Fibroblast of lung (primary cell): ENCODE measurements around the gene FTO. TPM values are rescaled to one million over a fixed set of nuclear protein-coding genes. Genes with fewer than 3 reads are reported as not detected.

Experiments used
- DNase-seq, 2 donors: peaks; one replicate each; pipeline versions ENCODE4 v3.0.0 to v3.0.0-alpha.2; 2010; ENCODE audit warnings: low read depth in 2 of 2
- H2AFZ ChIP-seq: 2 replicates; pipeline ENCODE4 v1.5.1; 2012; ENCODE audit warnings: low read length, control low read depth, inconsistent platforms
- H3K27ac ChIP-seq: 2 replicates; pipeline ENCODE4 v1.5.1; 2011; ENCODE audit warnings: low read length, control low read depth; ENCODE audit not compliant: insufficient read depth
- H3K27me3 ChIP-seq: 2 replicates; pipeline ENCODE4 v1.5.1; 2011; ENCODE audit warnings: mild to moderate bottlenecking, low read length; ENCODE audit not compliant: control insufficient read depth, insufficient read depth
- H3K36me3 ChIP-seq: 2 replicates; pipeline ENCODE4 v1.5.1; 2011; ENCODE audit warnings: low read length; ENCODE audit not compliant: control insufficient read depth, insufficient read depth
- H3K4me1 ChIP-seq: 2 replicates; pipeline ENCODE4 v1.5.1; 2011; ENCODE audit warnings: low read length; ENCODE audit not compliant: control insufficient read depth, insufficient read depth; ENCODE audit errors: extremely low read depth
- H3K4me2 ChIP-seq: 2 replicates; pipeline ENCODE4 v1.5.1; 2011; ENCODE audit warnings: low read length, control low read depth; ENCODE audit not compliant: insufficient read depth; ENCODE audit errors: extremely low read depth
- H3K4me3 ChIP-seq, 4 experiments: fragments of 200-600 bp in 1 of 4; sonication (generic) in 1 of 4; replicated peaks in 1 of 4; 2 replicates each; pipeline ENCODE4 v1.5.1; 2011 to 2016; ENCODE audit warnings: low read length in 4 of 4, low read depth in 3 of 4, mild to moderate bottlenecking in 3 of 4, control low read depth in 2 of 4, inconsistent platforms in 1 of 4, mixed read lengths in 1 of 4; ENCODE audit not compliant: insufficient read depth in 1 of 4; ENCODE audit errors: control extremely low read depth in 1 of 4
- H3K79me2 ChIP-seq: 2 replicates; pipeline ENCODE4 v1.5.1; 2012; ENCODE audit warnings: mild to moderate bottlenecking, low read length, inconsistent platforms; ENCODE audit not compliant: control insufficient read depth, insufficient read depth
- H3K9ac ChIP-seq: 2 replicates; pipeline ENCODE4 v1.5.1; 2011; ENCODE audit warnings: mild to moderate bottlenecking, low read length, control low read depth; ENCODE audit not compliant: insufficient read depth
- H3K9me3 ChIP-seq: 2 replicates; pipeline ENCODE4 v1.5.1; 2012; ENCODE audit warnings: low read depth, low read length; ENCODE audit not compliant: control insufficient read depth, insufficient read depth
- H4K20me1 ChIP-seq: 2 replicates; pipeline ENCODE4 v1.5.1; 2011; ENCODE audit warnings: low read length; ENCODE audit not compliant: control insufficient read depth, insufficient read depth; ENCODE audit errors: extremely low read depth
- CTCF ChIP-seq, 2 donors: IDR thresholded peaks in 1 of 2; conservative IDR thresholded peaks in 1 of 2; 1 replicate in 1 of 2; 2 replicates in 1 of 2; pipeline ENCODE4 v1.5.1; 2011 to 2012; ENCODE audit warnings: low read length in 2 of 2, control low read depth in 1 of 2, inconsistent platforms in 1 of 2, low read depth in 1 of 2, mild to moderate bottlenecking in 1 of 2
- EZH2 ChIP-seq: IDR thresholded peaks from 2 replicates; pipeline ENCODE4 v1.5.1; 2012; ENCODE audit warnings: low read length, control low read depth, mild to moderate bottlenecking; ENCODE audit errors: missing control alignments
- polyA plus RNA-seq, 2 donors: library from polyadenylated mRNA; depleted of rRNA in 1 of 2; stranded (reverse) in 1 of 2; unstranded in 1 of 2; fragments of >200 nt; gene quantifications; 2 replicates each; pipeline ENCODE4 v1.2.1, GENCODE V29; 2011 to 2012; ENCODE audit warnings: missing spikeins in 1 of 2
- total RNA-seq: library from RNA; depleted of rRNA; stranded (reverse); fragments of >200 nt; gene quantifications from 2 replicates; pipeline ENCODE4 v1.2.1, GENCODE V29; 2014

The FTO gene
- total and polyA plus RNA-seq, 2 donors (not counting 1 experiment from before 2014, with no cell fraction given), result 61.1 to 97.6 TPM

- Histone ChIP-seq H2AFZ (no peak overlapping the region), H3K27ac (no peak overlapping the region), H3K4me1 (peaks cover 4% of the 10 kb centered on the region), H3K79me2 (no peaks in the 10 kb centered on the region), H3K4me2 (no peak overlapping the region), H3K4me3 (no peak overlapping the region), H3K9ac (no peak overlapping the region), H3K9me3 (no peaks in the 10 kb centered on the region), H3K27me3 (no peaks in the 10 kb centered on the region), H3K36me3 (no peaks in the 10 kb centered on the region), H4K20me1 (no peaks in the 10 kb centered on the region)
- DNase-seq, result peak in 1 of 2 donors; percentile 28
- no peak for TF ChIP-seq EZH2
- TF ChIP-seq CTCF (conservative IDR thresholded peaks at IDR 0.05 in 1 of 2, IDR thresholded peaks at IDR 0.05 in 1 of 2; ENCODE audit: low read depth in 1 of 2, low read length in 2 of 2), result no peak
Observed at GRCh38 chr16:53896722-53897121, 192.8 kb downstream of the FTO start.

- peak in 1 of 2 donors; percentile 33 for DNase-seq
Observed at GRCh38 chr16:53898993-53899392, 195.0 kb downstream of the FTO start.

GRCh38 chr16:53899431-53899830 lies 195.5 kb downstream of the FTO start:
- H3K27me3 ChIP-seq, result no peaks in the 10 kb centered on the region
- H3K36me3 ChIP-seq, result no peaks in the 10 kb centered on the region
- H4K20me1 ChIP-seq, result no peaks in the 10 kb centered on the region
- no peak overlapping the region for H3K9ac ChIP-seq
- no peak overlapping the region for H2AFZ ChIP-seq
- H3K79me2 ChIP-seq, result no peaks in the 10 kb centered on the region
- no peak overlapping the region for H3K4me3 ChIP-seq
- peak in 1 of 2 donors; percentile 49 for DNase-seq
- TF ChIP-seq EZH2, result no peak
- no peak for TF ChIP-seq CTCF (conservative IDR thresholded peaks at IDR 0.05 in 1 of 2, IDR thresholded peaks at IDR 0.05 in 1 of 2; ENCODE audit: low read depth in 1 of 2, low read length in 2 of 2)
- no peaks in the 10 kb centered on the region for H3K4me1 ChIP-seq
- H3K27ac ChIP-seq, result no peak overlapping the region
- H3K9me3 ChIP-seq, result no peaks in the 10 kb centered on the region
- no peak overlapping the region for H3K4me2 ChIP-seq

More at GRCh38 chr16:53898993-53899392, 195.0 kb downstream of the FTO start:
- Histone ChIP-seq H3K79me2 (no peaks in the 10 kb centered on the region), H3K4me2 (no peak overlapping the region), H2AFZ (no peak overlapping the region), H3K9ac (no peak overlapping the region), H3K4me3 (no peak overlapping the region), H3K27ac (no peak overlapping the region), H3K4me1 (no peaks in the 10 kb centered on the region), H3K27me3 (no peaks in the 10 kb centered on the region), H3K9me3 (no peaks in the 10 kb centered on the region), H3K36me3 (no peaks in the 10 kb centered on the region), H4K20me1 (no peaks in the 10 kb centered on the region)
- TF ChIP-seq EZH2 (no peak), CTCF (conservative IDR thresholded peaks at IDR 0.05 in 1 of 2, IDR thresholded peaks at IDR 0.05 in 1 of 2; ENCODE audit: low read depth in 1 of 2, low read length in 2 of 2) (no peak)
